Esophagus squamous epithelium (tissue), 5 donors: ENCODE measurements around the gene GBGT1. TPM values are rescaled to one million over a fixed set of nuclear protein-coding genes. Genes with fewer than 3 reads are reported as not detected.

Experiments used
- DNase-seq: peaks from one replicate; lab custom pipeline; 2025; lab: John Stamatoyannopoulos, UW
- H3K27ac ChIP-seq, 4 donors: fragments of 200-600 bp; sonication (generic); one replicate each; pipeline ENCODE4 v1.5.1; 2016 to 2019; ENCODE audit warnings: mild to moderate bottlenecking in 1 of 4
- H3K27me3 ChIP-seq, 4 donors: fragments of 200-600 bp; sonication (generic); 1 replicate in 3 of 4; 2 replicates in 1 of 4; pipeline versions ENCODE4 v1.5.1 to v1.6.0; 2017 to 2021; ENCODE audit warnings: antibody characterized with exemption in 1 of 4
- H3K36me3 ChIP-seq, 3 donors: fragments of 200-600 bp; sonication (generic); one replicate each; pipeline ENCODE4 v1.5.1; 2016 to 2019
- H3K4me1 ChIP-seq, 3 donors: fragments of 200-600 bp; sonication (generic); one replicate each; pipeline ENCODE4 v1.5.1; 2017 to 2019
- H3K4me3 ChIP-seq, 4 donors: fragments of 200-600 bp; sonication (generic); 1 replicate in 3 of 4; 2 replicates in 1 of 4; pipeline ENCODE4 v1.5.1; 2016 to 2019; ENCODE audit warnings: mild to moderate bottlenecking in 2 of 4, moderate library complexity in 1 of 4
- H3K9me3 ChIP-seq, 3 donors: fragments of 200-600 bp; sonication (generic); one replicate each; pipeline ENCODE4 v1.5.1; 2016 to 2019
- POLR2A ChIP-seq, 4 donors: fragments of 450-650 bp; IDR thresholded peaks; one replicate each; pipeline ENCODE4 v1.6.1; 2017; ENCODE audit warnings: antibody characterized with exemption in 4 of 4, mild to moderate bottlenecking in 4 of 4, moderate library complexity in 3 of 4
- WGBS, 2 donors: methylation state at CpG; one replicate each; pipeline ENCODE4 v1.1.5; 2018; 5-methylcytosine and 5-hydroxymethylcytosine counted together
- intact Hi-C: fragments of 100-400 bp; cut with DNase I; formaldehyde crosslinking; loops from one replicate; pipeline ENCODE4 v1.15.0; 2022
- total RNA-seq, 4 donors: library from RNA; depleted of rRNA; stranded (reverse); fragments of >200 nt; gene quantifications; one replicate each; pipeline ENCODE4 v1.1.0, GENCODE V29; 2016
- TF ChIP-seq, protein P1 (sequence below), 6 experiments: fragments of 450-650 bp in 4 of 6; fragments of 200-600 bp in 2 of 6; sonication (generic) in 2 of 6; IDR thresholded peaks; one replicate each; pipeline ENCODE4 v1.5.1; 2016 to 2019; ENCODE audit warnings: antibody characterized with exemption in 6 of 6, mild to moderate bottlenecking in 4 of 6, moderate library complexity in 4 of 6
- donor health status: DM: yes; HTN: yes; CAD: no.

GBGT1 gene
- total RNA-seq, 4 donors from 2014 or later, result 3.0 to 8.8 (median 3.8) TPM

DNA sequence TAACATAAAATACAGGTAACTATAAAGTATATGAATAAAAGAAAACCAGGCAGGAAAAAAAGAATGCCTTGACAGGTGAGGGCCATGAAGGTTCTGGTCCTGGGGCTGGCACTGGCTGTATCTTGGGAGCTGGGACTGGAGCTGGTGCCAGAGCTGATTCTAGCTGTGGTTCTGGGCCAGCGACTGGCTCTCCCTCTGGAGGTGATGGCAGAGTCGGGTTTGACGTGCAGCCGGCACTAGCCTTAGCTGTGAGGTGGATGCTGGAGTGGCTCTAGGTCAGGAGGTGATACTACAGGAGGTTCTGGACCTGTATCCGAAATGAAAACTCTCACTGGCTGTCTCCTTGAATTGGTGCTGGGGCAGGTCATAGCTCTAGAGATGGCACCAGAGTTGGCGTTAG is 23.0 kb upstream of the GBGT1 start:
- H3K4me3 ChIP-seq, result no peak overlapping the region
- 95 to 96% methylated on average over 3 to 5 of the region's 6 CpGs for WGBS, 2 donors
- no peak for DNase-seq
- no peak overlapping the region for H3K27ac ChIP-seq
- no peaks in the 10 kb centered on the region for H3K36me3 ChIP-seq
- TF ChIP-seq, protein P1, sequence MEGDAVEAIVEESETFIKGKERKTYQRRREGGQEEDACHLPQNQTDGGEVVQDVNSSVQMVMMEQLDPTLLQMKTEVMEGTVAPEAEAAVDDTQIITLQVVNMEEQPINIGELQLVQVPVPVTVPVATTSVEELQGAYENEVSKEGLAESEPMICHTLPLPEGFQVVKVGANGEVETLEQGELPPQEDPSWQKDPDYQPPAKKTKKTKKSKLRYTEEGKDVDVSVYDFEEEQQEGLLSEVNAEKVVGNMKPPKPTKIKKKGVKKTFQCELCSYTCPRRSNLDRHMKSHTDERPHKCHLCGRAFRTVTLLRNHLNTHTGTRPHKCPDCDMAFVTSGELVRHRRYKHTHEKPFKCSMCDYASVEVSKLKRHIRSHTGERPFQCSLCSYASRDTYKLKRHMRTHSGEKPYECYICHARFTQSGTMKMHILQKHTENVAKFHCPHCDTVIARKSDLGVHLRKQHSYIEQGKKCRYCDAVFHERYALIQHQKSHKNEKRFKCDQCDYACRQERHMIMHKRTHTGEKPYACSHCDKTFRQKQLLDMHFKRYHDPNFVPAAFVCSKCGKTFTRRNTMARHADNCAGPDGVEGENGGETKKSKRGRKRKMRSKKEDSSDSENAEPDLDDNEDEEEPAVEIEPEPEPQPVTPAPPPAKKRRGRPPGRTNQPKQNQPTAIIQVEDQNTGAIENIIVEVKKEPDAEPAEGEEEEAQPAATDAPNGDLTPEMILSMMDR (IDR thresholded peaks at IDR 0.05), result no peak
- no peak for TF ChIP-seq POLR2A (IDR thresholded peaks at IDR 0.05)
- peaks cover 0 to 15% (median 5%) of the 10 kb centered on the region in 3 donors for H3K4me1 ChIP-seq
- intact Hi-C loops, result loop anchor here (5.0 kb wide), 1 partner anchor 136 kb away; no protein-coding TSS in a partner anchor
- H3K27me3 ChIP-seq, result peaks cover 0 to 47% (median 0%) of the 10 kb centered on the region in 4 donors
- no peaks in the 10 kb centered on the region for H3K9me3 ChIP-seq

DNA sequence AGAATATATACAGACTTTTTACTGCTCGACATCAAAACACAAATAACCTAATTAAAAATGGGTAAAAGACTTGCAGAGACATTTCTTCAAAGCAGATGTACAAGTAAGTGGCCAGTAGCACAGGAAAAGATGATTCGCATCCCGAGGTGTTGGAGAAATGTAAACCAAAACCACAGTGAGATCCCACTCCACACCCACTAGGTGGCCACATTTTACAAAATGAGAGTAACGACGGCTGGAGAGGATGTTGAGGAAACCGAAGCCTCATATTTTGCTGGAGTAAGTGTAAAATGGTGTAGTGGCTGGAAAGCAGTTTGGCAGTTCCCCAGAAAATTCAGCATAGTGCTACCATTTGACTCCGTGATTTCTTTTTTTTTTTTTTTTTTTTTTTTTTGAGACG is 21.3 kb upstream of the GBGT1 start:
- Histone ChIP-seq H3K9me3 (no peaks in the 10 kb centered on the region), H3K27me3 (peaks cover 0 to 45% (median 0%) of the 10 kb centered on the region in 4 donors), H3K36me3 (no peaks in the 10 kb centered on the region), H3K27ac (no peak overlapping the region), H3K4me1 (peaks cover 0 to 15% (median 5%) of the 10 kb centered on the region in 3 donors), H3K4me3 (no peak overlapping the region)
- intact Hi-C loops, result loop anchor here (5.0 kb wide), 1 partner anchor 137 kb away; no protein-coding TSS in a partner anchor
- TF ChIP-seq, protein P1 (IDR thresholded peaks at IDR 0.05), result peak; percentile 46 to 78 (median 68)
- no peak for TF ChIP-seq POLR2A (IDR thresholded peaks at IDR 0.05)
- no peak for DNase-seq
- WGBS, 2 donors, result 2 to 7% methylated on average over 6 to 7 of the region's 8 CpGs

DNA sequence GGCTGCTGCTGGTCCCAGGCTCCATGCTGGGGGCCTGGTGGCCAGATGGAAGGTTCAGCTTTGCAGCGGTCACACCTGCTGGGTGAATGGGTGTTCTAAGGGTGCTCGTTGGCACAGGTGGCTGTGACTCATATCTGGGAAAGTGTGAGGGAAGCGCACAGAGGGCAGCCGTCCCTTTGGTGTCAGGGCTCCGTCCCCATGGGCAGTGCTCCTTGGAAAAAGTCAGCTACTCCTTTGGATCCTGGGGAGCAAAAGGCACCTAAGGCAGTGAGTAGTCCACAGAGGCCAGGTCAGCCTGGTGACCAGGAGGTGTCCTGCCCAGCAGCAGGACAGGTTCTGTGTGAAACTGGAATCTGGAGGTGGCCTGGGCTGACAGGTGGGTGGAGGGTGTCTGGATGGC is 18.4 kb upstream of the GBGT1 start:
- Histone ChIP-seq H3K27me3 (peaks cover 0 to 25% (median 0%) of the 10 kb centered on the region in 4 donors), H3K9me3 (no peaks in the 10 kb centered on the region), H3K4me3 (no peak overlapping the region), H3K36me3 (no peaks in the 10 kb centered on the region), H3K4me1 (peaks cover 0 to 15% (median 5%) of the 10 kb centered on the region in 3 donors), H3K27ac (no peak overlapping the region)
- TF ChIP-seq, protein P1 (IDR thresholded peaks at IDR 0.05), result no peak
- intact Hi-C loops, result no loop called here
- 0 to 64% methylated on average over 1 to 3 of the region's 5 CpGs for WGBS, 2 donors
- no peak for DNase-seq

DNA sequence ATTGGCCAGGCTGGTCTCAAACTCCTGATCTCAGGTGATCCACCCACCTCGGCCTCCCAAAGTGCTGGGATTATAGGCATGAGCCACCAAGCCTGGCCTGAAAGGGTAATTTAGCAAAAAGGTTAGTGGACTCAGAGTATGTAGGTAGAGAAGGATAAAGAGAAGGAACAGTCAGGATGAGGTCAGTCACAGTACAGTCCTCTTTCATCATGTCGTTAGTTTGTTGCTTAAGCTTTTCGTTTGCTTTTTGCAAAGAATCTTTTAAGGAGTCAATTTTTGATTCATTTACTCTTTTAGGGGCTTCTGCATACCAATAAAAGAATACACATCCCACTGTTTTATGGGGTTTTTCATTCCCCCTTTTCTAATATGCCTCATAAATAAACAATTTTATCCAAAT is 17.8 kb upstream of the GBGT1 start:
- no peaks in the 10 kb centered on the region for H3K9me3 ChIP-seq
- TF ChIP-seq, protein P1 (IDR thresholded peaks at IDR 0.05), result no peak
- TF ChIP-seq POLR2A (IDR thresholded peaks at IDR 0.05), result no peak
- WGBS, 2 donors, result 55 to 81% methylated on average over 2 to 3 of the region's 3 CpGs
- H3K27ac ChIP-seq, result no peak overlapping the region
- no peak for DNase-seq
- peaks cover 0 to 28% (median 0%) of the 10 kb centered on the region in 4 donors for H3K27me3 ChIP-seq
- no peaks in the 10 kb centered on the region for H3K36me3 ChIP-seq
- H3K4me3 ChIP-seq, result no peak overlapping the region
- peaks cover 0 to 15% (median 5%) of the 10 kb centered on the region in 3 donors for H3K4me1 ChIP-seq
- intact Hi-C loops, result no loop called here

DNA sequence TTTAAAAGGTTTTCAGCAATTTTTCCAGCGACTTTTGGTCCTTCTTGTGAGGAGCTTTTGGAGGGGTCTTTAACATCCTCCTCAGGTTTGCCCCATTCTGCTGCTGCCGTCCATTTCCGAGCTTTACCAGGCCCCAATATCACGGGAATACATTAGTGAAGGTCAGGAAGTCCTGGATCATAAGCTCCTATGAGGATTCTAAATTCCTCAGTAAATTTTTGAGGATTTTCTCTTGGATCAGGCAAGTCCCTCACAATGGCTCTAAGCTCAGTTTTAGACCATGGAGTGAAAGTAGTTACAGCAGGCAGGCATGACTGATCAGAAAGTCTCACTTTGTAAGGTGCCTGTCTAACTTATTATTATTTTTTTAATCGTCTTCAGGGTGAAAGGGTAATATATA is 17.2 kb upstream of the GBGT1 start:
- Histone ChIP-seq H3K27me3 (peaks cover 0 to 34% (median 0%) of the 10 kb centered on the region in 4 donors), H3K9me3 (no peaks in the 10 kb centered on the region), H3K4me1 (peaks cover 0 to 13% (median 4%) of the 10 kb centered on the region in 3 donors), H3K36me3 (no peaks in the 10 kb centered on the region), H3K4me3 (no peak overlapping the region), H3K27ac (no peak overlapping the region)
- no peak for DNase-seq
- 61 to 69% methylated on average over 3 to 5 of the region's 5 CpGs for WGBS, 2 donors
- TF ChIP-seq, protein P1 (IDR thresholded peaks at IDR 0.05), result no peak
- TF ChIP-seq POLR2A (IDR thresholded peaks at IDR 0.05), result no peak
- intact Hi-C loops, result no loop called here
